GM12878 (cell line): ENCODE data around the gene ACE. TPM values are rescaled to one million over a fixed set of nuclear protein-coding genes. Genes with fewer than 3 reads are reported as not detected.

Experiments
- ATAC-seq: fragments of 200-7000 bp; cut with Tn5 transposase; 3 replicates; pipeline ENCODE4 v1.9.1; 2020; ENCODE audit warnings: mild to moderate bottlenecking, moderate library complexity
- BruUV-seq: library from RNA; stranded (reverse); fragments of 400-500 nt; replicated peaks from 2 replicates; lab custom pipeline; 2021; lab: Mats Ljungman, UMichigan
- CTCF ChIA-PET: fragments of 300-600 bp; sonication (Branson Sonifier 250); formaldehyde crosslinking; extraction: SDS; loops from one replicate; lab custom pipeline; 2021; ENCODE audit warnings: inconsistent platforms; lab: Yijun Ruan, JAX
- POLR2A ChIA-PET: fragments of 350-600 bp; formaldehyde crosslinking; extraction: SDS; loops from one replicate; lab custom pipeline; 2021; ENCODE audit warnings: inconsistent platforms; lab: Charles Lee
- RAD21 ChIA-PET: fragments of 300-600 bp; sonication (Branson Sonifier 250); formaldehyde crosslinking; loops from one replicate; lab custom pipeline; 2023; ENCODE audit warnings: antibody characterized with exemption; ENCODE audit not compliant: unreplicated experiment; lab: Charles Lee
- SMC1A ChIA-PET: fragments of 300-600 bp; sonication (Branson Sonifier 250); formaldehyde crosslinking; loops from one replicate; lab custom pipeline; 2023; ENCODE audit not compliant: unreplicated experiment, uncharacterized antibody; lab: Charles Lee
- DNase-seq: peaks from one replicate; pipeline ENCODE4 v3.0.0-alpha.2; 2011; ENCODE audit warnings: low read depth, low spot score
- FAIRE-seq: peaks from 3 replicates; lab custom pipeline; 2011; peaks lifted over from hg19 to GRCh38; lab: Jason Lieb, UNC
- H2AFZ ChIP-seq: 2 replicates; pipeline ENCODE4 v1.6.0; 2011; ENCODE audit warnings: low read depth, low read length, control low read depth; ENCODE audit not compliant: control insufficient read depth
- H3K27ac ChIP-seq: 2 replicates; pipeline ENCODE4 v1.5.1; 2011; ENCODE audit warnings: control low read depth; ENCODE audit not compliant: control insufficient read depth, insufficient read depth
- H3K27me3 ChIP-seq, 2 experiments: replicated peaks in 1 of 2; 2 replicates each; pipeline versions ENCODE4 v1.6.0 to v1.6.1; 2011; ENCODE audit warnings: low read length in 1 of 2; ENCODE audit not compliant: control insufficient read depth in 2 of 2, insufficient read depth in 2 of 2
- H3K36me3 ChIP-seq, 2 experiments: 2 replicates each; pipeline ENCODE4 v1.5.1; 2011; ENCODE audit warnings: low read length in 1 of 2; ENCODE audit not compliant: control insufficient read depth in 2 of 2, insufficient read depth in 2 of 2
- H3K4me1 ChIP-seq: 2 replicates; pipeline ENCODE4 v1.6.1; 2011; ENCODE audit warnings: mild to moderate bottlenecking, low read length, moderate library complexity, mixed read lengths; ENCODE audit not compliant: control insufficient read depth, insufficient read depth
- H3K4me2 ChIP-seq: 2 replicates; pipeline ENCODE4 v1.6.0; 2011; ENCODE audit warnings: control low read depth; ENCODE audit not compliant: control insufficient read depth, insufficient read depth
- H3K4me3 ChIP-seq: fragments of 200-600 bp; sonication (generic); 2 replicates; pipeline ENCODE4 v1.5.1; 2016
- H3K79me2 ChIP-seq: 2 replicates; pipeline ENCODE4 v1.6.0; 2011; ENCODE audit warnings: low read length; ENCODE audit not compliant: control insufficient read depth, insufficient read depth
- H3K9ac ChIP-seq: 2 replicates; pipeline ENCODE4 v1.8.0; 2011; ENCODE audit warnings: low read length, control low read depth, mixed read lengths; ENCODE audit not compliant: control insufficient read depth, insufficient read depth
- H3K9me3 ChIP-seq: replicated peaks from 3 replicates; pipeline ENCODE4 v1.5.1; 2011; ENCODE audit warnings: mild to moderate bottlenecking, low read length; ENCODE audit not compliant: control insufficient read depth, insufficient read depth
- H4K20me1 ChIP-seq: 2 replicates; pipeline ENCODE4 v1.6.0; 2011; ENCODE audit not compliant: control insufficient read depth, insufficient read depth
- BCL11A ChIP-seq: IDR thresholded peaks from 2 replicates; pipeline ENCODE4 v1.6.1; 2011; ENCODE audit warnings: low read depth, low read length
- CHD4 ChIP-seq: fragments of 200-600 bp; sonication (generic); IDR thresholded peaks from 2 replicates; pipeline ENCODE4 v1.6.1; 2016; ENCODE audit warnings: mild to moderate bottlenecking
- EED ChIP-seq: sonication (generic); IDR thresholded peaks from 2 replicates; pipeline ENCODE4 v1.6.1; 2016; ENCODE audit warnings: antibody characterized with exemption, low read depth
- GABPA ChIP-seq: IDR thresholded peaks from 2 replicates; pipeline ENCODE4 v1.6.1; 2014; ENCODE audit warnings: antibody characterized with exemption, low read depth, mild to moderate bottlenecking, inconsistent platforms
- HCFC1 ChIP-seq: fragments of 150-350 bp; IDR thresholded peaks from 2 replicates; pipeline ENCODE4 v1.6.1; 2014; ENCODE audit warnings: low read length
- JUND ChIP-seq: IDR thresholded peaks from 2 replicates; pipeline ENCODE4 v1.6.1; 2012; ENCODE audit warnings: low read depth, mild to moderate bottlenecking, low read length, improper control_type of control experiment, moderate library complexity
- MEF2A ChIP-seq: IDR thresholded peaks from 2 replicates; pipeline ENCODE4 v1.6.1; 2011; ENCODE audit warnings: low read depth, mild to moderate bottlenecking, low read length, moderate library complexity; ENCODE audit not compliant: insufficient read depth
- NR2C1 ChIP-seq: fragments of 450-650 bp; IDR thresholded peaks from 2 replicates; pipeline ENCODE4 v1.6.1; 2017; ENCODE audit warnings: antibody characterized with exemption, mild to moderate bottlenecking, moderate library complexity
- POLR2A ChIP-seq: IDR thresholded peaks from 2 replicates; pipeline ENCODE4 v1.6.1; 2011; ENCODE audit warnings: low read depth, mild to moderate bottlenecking, low read length
- POLR2AphosphoS5 ChIP-seq: IDR thresholded peaks from 2 replicates; pipeline ENCODE4 v1.6.1; 2011; ENCODE audit warnings: mild to moderate bottlenecking, low read length, inconsistent platforms
- RB1 ChIP-seq: fragments of 450-650 bp; formaldehyde crosslinking; IDR thresholded peaks from 2 replicates; pipeline ENCODE4 v1.6.1; 2017; ENCODE audit warnings: mild to moderate bottlenecking, borderline replicate concordance
- RFX5 ChIP-seq: IDR thresholded peaks from 2 replicates; pipeline ENCODE4 v1.6.1; 2011; ENCODE audit warnings: low read depth, low read length, improper control_type of control experiment
- RUNX3 ChIP-seq: IDR thresholded peaks from 2 replicates; pipeline ENCODE4 v1.6.1; 2012; ENCODE audit warnings: low read length, inconsistent platforms
- TBL1XR1 ChIP-seq: IDR thresholded peaks from 2 replicates; pipeline ENCODE4 v1.6.1; 2012; ENCODE audit warnings: low read depth, low read length, improper control_type of control experiment
- ZNF274 ChIP-seq: IDR thresholded peaks from one replicate; pipeline ENCODE4 v1.8.0; 2011; ENCODE audit not compliant: insufficient read length, insufficient read depth
- WGBS: methylation state at CpG from one replicate; pipeline ENCODE4 v1.1.6; 2016; ENCODE audit warnings: low lambda C conversion rate; ENCODE audit not compliant: insufficient replicate concordance, insufficient coverage; ENCODE audit errors: missing lambda C conversion rate; 5-methylcytosine and 5-hydroxymethylcytosine counted together
- in situ Hi-C: fragments of 300-500 bp; cut with MboI; formaldehyde crosslinking; loops from 9 replicates; pipeline ENCODE4 v1.14.3; 2018; ENCODE audit warnings: mixed read lengths
- intact Hi-C: fragments of 100-400 bp; cut with micrococcal nuclease; formaldehyde crosslinking; loops from one replicate; pipeline ENCODE4 v1.14.2; 2022; ENCODE audit not compliant: unreplicated experiment
- polyA plus RNA-seq, 11 experiments: library from polyadenylated mRNA; depleted of rRNA in 4 of 11; unstranded in 6 of 11; stranded (reverse) in 5 of 11; fragments of >200 nt; fragmentation: Nextera tagmentation in 4 of 11; fragmentation: Illumina TruSeq in 1 of 11; extraction: Ambion mirVana in 4 of 11; extraction: Trizol in 1 of 11; gene quantifications; 1 replicate in 1 of 11; 2 replicates in 10 of 11; pipeline versions ENCODE4 v1.2.1 to v1.2.3, GENCODE V29; 2011 to 2016; ENCODE audit warnings: inconsistent platforms in 2 of 11, missing spikeins in 2 of 11, low read depth in 1 of 11
- total RNA-seq, 4 experiments: library from RNA; depleted of rRNA in 3 of 4; stranded (reverse); fragments of >200 nt in 3 of 4; fragmentation: Illumina TruSeq in 1 of 4; extraction: Trizol in 1 of 4; gene quantifications; 2 replicates each; pipeline versions ENCODE4 v1.2.1 to v1.2.3, GENCODE V29; 2013 to 2021
- TF ChIP-seq, protein P1 (sequence below): fragments of 450-650 bp; IDR thresholded peaks from 2 replicates; pipeline ENCODE4 v1.6.1; 2017; ENCODE audit warnings: mild to moderate bottlenecking
- TF ChIP-seq, protein P2 (sequence below): IDR thresholded peaks from 2 replicates; pipeline ENCODE4 v1.6.1; 2012; ENCODE audit warnings: low read depth, low read length, improper control_type of control experiment
- TF ChIP-seq, protein P3 (sequence below): IDR thresholded peaks from 2 replicates; pipeline ENCODE4 v1.6.1; 2011; ENCODE audit warnings: borderline replicate concordance, low read depth, mild to moderate bottlenecking, moderate library complexity, low read length; ENCODE audit not compliant: insufficient read depth, poor library complexity, severe bottlenecking

The ACE gene
- total and polyA plus RNA-seq, 10 of the 15 experiments (the other 5 are each of a cell fraction or from before 2014, with no cell fraction given), result 0.46 TPM; not detected in 9

DNA sequence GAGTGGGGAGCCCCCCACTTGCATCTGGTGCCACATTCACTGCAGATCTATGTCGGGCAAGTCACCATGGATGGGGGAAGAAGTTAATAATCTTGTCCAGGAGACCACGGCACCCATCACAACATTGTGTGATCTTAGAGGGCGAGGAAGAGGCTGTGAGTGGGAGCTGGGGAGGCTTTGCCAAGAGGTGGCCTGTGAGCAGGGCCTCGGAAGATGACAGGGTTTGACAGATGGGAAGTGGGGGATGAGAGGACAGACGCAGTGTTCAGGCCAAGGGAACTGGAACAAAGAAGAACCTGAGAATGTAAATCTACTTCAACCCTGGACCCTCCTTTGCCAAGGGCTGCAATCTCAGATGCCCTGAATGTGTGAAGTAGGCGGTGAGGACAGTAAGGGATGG, 12.4 kb downstream of the ACE start:
- no peak overlapping the region for H2AFZ ChIP-seq
- no peaks in the 10 kb centered on the region for H3K4me1 ChIP-seq
- ChIA-PET POLR2A (no interaction called here), RAD21 (no interaction called here), CTCF (no interaction called here), SMC1A (no interaction called here)
- in situ Hi-C loops (no loop called here), intact Hi-C loops (no loop called here)
- no peaks in the 10 kb centered on the region for H3K9me3 ChIP-seq
- no peak for ATAC-seq
- DNase-seq, result no peak
- TF ChIP-seq GABPA, result no peak
- no peak for TF ChIP-seq JUND
- no peak for TF ChIP-seq POLR2AphosphoS5
- TF ChIP-seq BCL11A, result no peak
- no peak for TF ChIP-seq RB1
- TF ChIP-seq, protein P1, sequence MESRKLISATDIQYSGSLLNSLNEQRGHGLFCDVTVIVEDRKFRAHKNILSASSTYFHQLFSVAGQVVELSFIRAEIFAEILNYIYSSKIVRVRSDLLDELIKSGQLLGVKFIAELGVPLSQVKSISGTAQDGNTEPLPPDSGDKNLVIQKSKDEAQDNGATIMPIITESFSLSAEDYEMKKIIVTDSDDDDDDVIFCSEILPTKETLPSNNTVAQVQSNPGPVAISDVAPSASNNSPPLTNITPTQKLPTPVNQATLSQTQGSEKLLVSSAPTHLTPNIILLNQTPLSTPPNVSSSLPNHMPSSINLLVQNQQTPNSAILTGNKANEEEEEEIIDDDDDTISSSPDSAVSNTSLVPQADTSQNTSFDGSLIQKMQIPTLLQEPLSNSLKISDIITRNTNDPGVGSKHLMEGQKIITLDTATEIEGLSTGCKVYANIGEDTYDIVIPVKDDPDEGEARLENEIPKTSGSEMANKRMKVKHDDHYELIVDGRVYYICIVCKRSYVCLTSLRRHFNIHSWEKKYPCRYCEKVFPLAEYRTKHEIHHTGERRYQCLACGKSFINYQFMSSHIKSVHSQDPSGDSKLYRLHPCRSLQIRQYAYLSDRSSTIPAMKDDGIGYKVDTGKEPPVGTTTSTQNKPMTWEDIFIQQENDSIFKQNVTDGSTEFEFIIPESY, result no peak
- TF ChIP-seq MEF2A, result no peak
- TF ChIP-seq NR2C1, result no peak
- no peak for TF ChIP-seq RUNX3
- no peak for TF ChIP-seq CHD4
- TF ChIP-seq, protein P2, sequence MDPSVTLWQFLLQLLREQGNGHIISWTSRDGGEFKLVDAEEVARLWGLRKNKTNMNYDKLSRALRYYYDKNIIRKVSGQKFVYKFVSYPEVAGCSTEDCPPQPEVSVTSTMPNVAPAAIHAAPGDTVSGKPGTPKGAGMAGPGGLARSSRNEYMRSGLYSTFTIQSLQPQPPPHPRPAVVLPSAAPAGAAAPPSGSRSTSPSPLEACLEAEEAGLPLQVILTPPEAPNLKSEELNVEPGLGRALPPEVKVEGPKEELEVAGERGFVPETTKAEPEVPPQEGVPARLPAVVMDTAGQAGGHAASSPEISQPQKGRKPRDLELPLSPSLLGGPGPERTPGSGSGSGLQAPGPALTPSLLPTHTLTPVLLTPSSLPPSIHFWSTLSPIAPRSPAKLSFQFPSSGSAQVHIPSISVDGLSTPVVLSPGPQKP, result no peak
- TF ChIP-seq, protein P3, sequence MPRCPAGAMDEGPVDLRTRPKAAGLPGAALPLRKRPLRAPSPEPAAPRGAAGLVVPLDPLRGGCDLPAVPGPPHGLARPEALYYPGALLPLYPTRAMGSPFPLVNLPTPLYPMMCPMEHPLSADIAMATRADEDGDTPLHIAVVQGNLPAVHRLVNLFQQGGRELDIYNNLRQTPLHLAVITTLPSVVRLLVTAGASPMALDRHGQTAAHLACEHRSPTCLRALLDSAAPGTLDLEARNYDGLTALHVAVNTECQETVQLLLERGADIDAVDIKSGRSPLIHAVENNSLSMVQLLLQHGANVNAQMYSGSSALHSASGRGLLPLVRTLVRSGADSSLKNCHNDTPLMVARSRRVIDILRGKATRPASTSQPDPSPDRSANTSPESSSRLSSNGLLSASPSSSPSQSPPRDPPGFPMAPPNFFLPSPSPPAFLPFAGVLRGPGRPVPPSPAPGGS, result no peak
- TF ChIP-seq HCFC1, result no peak
- TF ChIP-seq EED, result no peak
- no peak for TF ChIP-seq RFX5
- no peak for TF ChIP-seq TBL1XR1
- TF ChIP-seq ZNF274, result no peak
- no peak for TF ChIP-seq POLR2A
- H3K4me3 ChIP-seq, result no peak overlapping the region
- 28% methylated on average over 6 of the region's 6 CpGs for WGBS
- no TSS peak for BruUV-seq
- H3K27me3 ChIP-seq, result peaks cover 0 to 1% of the 10 kb centered on the region in 2 experiments; a peak in 3 of 4 replicates
- no peak overlapping the region for H3K9ac ChIP-seq
- H3K4me2 ChIP-seq, result no peak overlapping the region
- H3K36me3 ChIP-seq, result no peaks in the 10 kb centered on the region
- H4K20me1 ChIP-seq, result no peaks in the 10 kb centered on the region
- no peak for FAIRE-seq
- no peaks in the 10 kb centered on the region for H3K79me2 ChIP-seq
- H3K27ac ChIP-seq, result no peak overlapping the region
